Stimulated activated CD8-positive, alpha-beta memory T cell treated with anti-CD3 and anti-CD28 coated beads, Interleukin-12 subunit alpha, Interleukin-12 subunit beta, amount 100 ng/mL, for 1 hour (primary cell): ENCODE results near the gene ZBED2.

ENCODE experiments used
- DNase-seq: peaks from one replicate; pipeline ENCODE4 v3.0.0-alpha.2; 2020; ENCODE audit warnings: low read depth

Gene ZBED2

GRCh38 chr3:111603679-111604078, 8.5 kb upstream of the ZBED2 start:
- DNase-seq: no peak

GRCh38 chr3:111601810-111602209, 6.7 kb upstream of the ZBED2 start:
- no peak for DNase-seq

GRCh38 chr3:111598552-111598951, 3.4 kb upstream of the ZBED2 start:
- no peak for DNase-seq

GRCh38 chr3:111598139-111598538, 3.0 kb upstream of the ZBED2 start:
- no peak for DNase-seq

- no peak for DNase-seq
Measured at GRCh38 chr3:111596328-111596727, 1.2 kb upstream of the ZBED2 start.

- DNase-seq: no peak
Measured at GRCh38 chr3:111594781-111595180, 365 bp downstream of the ZBED2 start.

GRCh38 chr3:111594205-111594604, 941 bp downstream of the ZBED2 start:
- DNase-seq: no peak

- DNase-seq: no peak
Measured at GRCh38 chr3:111593666-111594065, 1.5 kb downstream of the ZBED2 start.

GRCh38 chr3:111592936-111593335, 2.2 kb downstream of the ZBED2 start:
- DNase-seq: no peak

- DNase-seq: no peak
Measured at GRCh38 chr3:111592143-111592542, 3.0 kb downstream of the ZBED2 start.

GRCh38 chr3:111591555-111591954, 3.6 kb downstream of the ZBED2 start:
- DNase-seq: no peak

- DNase-seq: no peak
Measured at GRCh38 chr3:111590143-111590491, 5.0 kb downstream of the ZBED2 start.

- DNase-seq: no peak
Measured at GRCh38 chr3:111589303-111590142, 5.6 kb downstream of the ZBED2 start.

- DNase-seq: no peak
Measured at GRCh38 chr3:111588527-111588926, 6.6 kb downstream of the ZBED2 start.

GRCh38 chr3:111585217-111585616, 9.9 kb downstream of the ZBED2 start:
- DNase-seq: no peak

GRCh38 chr3:111584744-111585143, 10.4 kb downstream of the ZBED2 start:
- DNase-seq: no peak

GRCh38 chr3:111582120-111582474, 13.0 kb downstream of the ZBED2 start:
- no peak for DNase-seq

- DNase-seq: no peak
Measured at GRCh38 chr3:111581403-111582119, 13.6 kb downstream of the ZBED2 start.

- DNase-seq: no peak
Measured at GRCh38 chr3:111579495-111579894, 15.7 kb downstream of the ZBED2 start.

- DNase-seq: no peak
Measured at GRCh38 chr3:111578867-111579266, 16.3 kb downstream of the ZBED2 start.

GRCh38 chr3:111577798-111578685, 17.1 kb downstream of the ZBED2 start:
- no peak for DNase-seq

GRCh38 chr3:111577113-111577512, 18.0 kb downstream of the ZBED2 start:
- no peak for DNase-seq
